AG08395 (cell line): Measurements from ENCODE around the gene XXYLT1.
"Not testable (repeated sequence)": the region's sequence is repeated elsewhere in the genome, so short reads cannot be mapped to it uniquely, and the experiment has no call there.

Experiments used
- DNase-seq: peaks from one replicate; pipeline ENCODE4 v3.0.0; 2012; ENCODE audit warnings: mixed read lengths, low spot score

XXYLT1 gene

GRCh38 chr3:195250473-195251251 lies 20.3 kb downstream of the XXYLT1 start:
- peak; percentile 45 for DNase-seq

GRCh38 chr3:195249858-195250464 lies 21.0 kb downstream of the XXYLT1 start:
- no peak for DNase-seq

- DNase-seq, result no peak
Measured at GRCh38 chr3:195249057-195249770, 21.7 kb downstream of the XXYLT1 start.

GRCh38 chr3:195248281-195248680 lies 22.7 kb downstream of the XXYLT1 start:
- DNase-seq, result no peak

- no peak for DNase-seq
Measured at GRCh38 chr3:195247863-195248189, 23.1 kb downstream of the XXYLT1 start.

- no peak for DNase-seq
Measured at GRCh38 chr3:195247086-195247862, 23.7 kb downstream of the XXYLT1 start.

GRCh38 chr3:195246581-195246995 lies 24.4 kb downstream of the XXYLT1 start:
- no peak for DNase-seq

GRCh38 chr3:195245531-195245951 lies 25.4 kb downstream of the XXYLT1 start:
- DNase-seq, result no peak

GRCh38 chr3:195241592-195242355 lies 29.2 kb downstream of the XXYLT1 start:
- no peak for DNase-seq

- no peak for DNase-seq
Measured at GRCh38 chr3:195240939-195241338, 30.0 kb downstream of the XXYLT1 start.

- DNase-seq, result peak; percentile 24
Measured at GRCh38 chr3:195240171-195240701, 30.7 kb downstream of the XXYLT1 start.

GRCh38 chr3:195239121-195239520 lies 31.8 kb downstream of the XXYLT1 start:
- DNase-seq, result no peak

GRCh38 chr3:195238586-195239118 lies 32.3 kb downstream of the XXYLT1 start:
- peak; percentile 60 for DNase-seq

- DNase-seq, result no peak
Measured at GRCh38 chr3:195238081-195238571, 32.8 kb downstream of the XXYLT1 start.

- DNase-seq, result no peak
Measured at GRCh38 chr3:195236801-195237570, 34.0 kb downstream of the XXYLT1 start.

GRCh38 chr3:195236076-195236798 lies 34.7 kb downstream of the XXYLT1 start:
- no peak for DNase-seq

- no peak for DNase-seq
Measured at GRCh38 chr3:195230244-195230643, 40.7 kb downstream of the XXYLT1 start.

- DNase-seq, result not testable (repeated sequence)
Measured at GRCh38 chr3:195228886-195229285, 42.1 kb downstream of the XXYLT1 start.

- no peak for DNase-seq
Measured at GRCh38 chr3:195227871-195228270, 43.1 kb downstream of the XXYLT1 start.
